Measurements from ENCODE around the gene UVRAG.
"Not testable (repeated sequence)": the region's sequence is repeated elsewhere in the genome, so short reads cannot be mapped to it uniquely, and the experiment has no call there.

UVRAG gene

GRCh38 chr11:75878933-75879332 lies 63.9 kb downstream of the UVRAG start:
- DNase-seq (ENCODE audit: low read depth in 2 of 2) = no peak

GRCh38 chr11:75879737-75880136 lies 64.7 kb downstream of the UVRAG start:
- no peak for DNase-seq (ENCODE audit: low read depth in 2 of 2)

- DNase-seq (ENCODE audit: low read depth in 2 of 2) = not testable (repeated sequence)
Measured at GRCh38 chr11:75880343-75880742, 65.3 kb downstream of the UVRAG start.

- DNase-seq (ENCODE audit: low read depth in 2 of 2) = no peak
Measured at GRCh38 chr11:75884321-75884720, 69.3 kb downstream of the UVRAG start.

GRCh38 chr11:75888416-75888815 lies 73.4 kb downstream of the UVRAG start:
- no peak for DNase-seq (ENCODE audit: low read depth in 2 of 2)

GRCh38 chr11:75891947-75892739 lies 77.1 kb downstream of the UVRAG start:
- no peak for DNase-seq (ENCODE audit: low read depth in 2 of 2)

- DNase-seq (ENCODE audit: low read depth in 2 of 2) = no peak
Measured at GRCh38 chr11:75893251-75893650, 78.2 kb downstream of the UVRAG start.

- DNase-seq (ENCODE audit: low read depth in 2 of 2) = no peak
Measured at GRCh38 chr11:75894036-75894585, 79.1 kb downstream of the UVRAG start.

- DNase-seq (ENCODE audit: low read depth in 2 of 2) = no peak
Measured at GRCh38 chr11:75896843-75897419, 81.9 kb downstream of the UVRAG start.

- no peak for DNase-seq (ENCODE audit: low read depth in 2 of 2)
Measured at GRCh38 chr11:75898871-75899270, 83.9 kb downstream of the UVRAG start.

- DNase-seq (ENCODE audit: low read depth in 2 of 2) = no peak
Measured at GRCh38 chr11:75899806-75900205, 84.8 kb downstream of the UVRAG start.

GRCh38 chr11:75900848-75901247 lies 85.8 kb downstream of the UVRAG start:
- DNase-seq (ENCODE audit: low read depth in 2 of 2) = no peak

GRCh38 chr11:75902631-75903030 lies 87.6 kb downstream of the UVRAG start:
- no peak for DNase-seq (ENCODE audit: low read depth in 2 of 2)

- no peak for DNase-seq (ENCODE audit: low read depth in 2 of 2)
Measured at GRCh38 chr11:75903276-75903675, 88.3 kb downstream of the UVRAG start.

- no peak for DNase-seq (ENCODE audit: low read depth in 2 of 2)
Measured at GRCh38 chr11:75905434-75905833, 90.4 kb downstream of the UVRAG start.

GRCh38 chr11:75907906-75908527 lies 93.0 kb downstream of the UVRAG start:
- DNase-seq (ENCODE audit: low read depth in 2 of 2) = no peak

- no peak for DNase-seq (ENCODE audit: low read depth in 2 of 2)
Measured at GRCh38 chr11:75910426-75911145, 95.6 kb downstream of the UVRAG start.

GRCh38 chr11:75911459-75911858 lies 96.4 kb downstream of the UVRAG start:
- no peak for DNase-seq (ENCODE audit: low read depth in 2 of 2)

GRCh38 chr11:75913984-75914383 lies 99.0 kb downstream of the UVRAG start:
- no peak for DNase-seq (ENCODE audit: low read depth in 2 of 2)

- no peak for DNase-seq (ENCODE audit: low read depth in 2 of 2)
Measured at GRCh38 chr11:75916882-75917281, 101.9 kb downstream of the UVRAG start.

- no peak for DNase-seq (ENCODE audit: low read depth in 2 of 2)
Measured at GRCh38 chr11:75918331-75918730, 103.3 kb downstream of the UVRAG start.

GRCh38 chr11:75919525-75919924 lies 104.5 kb downstream of the UVRAG start:
- no peak for DNase-seq (ENCODE audit: low read depth in 2 of 2)
